ENCODE results near the gene NR1I2.

NR1I2 gene

GRCh38 chr3:119796785-119797184 is 14.9 kb downstream of the NR1I2 start:
- Histone ChIP-seq H3K9me3 (ENCODE audit: control insufficient read depth, insufficient read depth, low read length) (no peaks in the 10 kb centered on the region), H3K4me1 (ENCODE audit: control insufficient read depth, insufficient read depth, low read length) (peaks cover 12% of the 10 kb centered on the region), H3K27me3 (ENCODE audit: control insufficient read depth, insufficient read depth, low read length) (no peaks in the 10 kb centered on the region; the same call in 1 of the 2 replicates), H3K9ac (ENCODE audit: low read depth, low read length) (no peak overlapping the region), H3K4me3 (ENCODE audit: low read depth, low read length) (no peak overlapping the region), H3K27ac (ENCODE audit: low read depth, low read length) (no peak overlapping the region), H3K36me3 (ENCODE audit: control insufficient read depth, insufficient read depth, low read length) (no peaks in the 10 kb centered on the region)

GRCh38 chr3:119800844-119801243 is 18.9 kb downstream of the NR1I2 start:
- Histone ChIP-seq H3K27ac (ENCODE audit: low read depth, low read length) (no peak overlapping the region), H3K9ac (ENCODE audit: low read depth, low read length) (no peak overlapping the region), H3K36me3 (ENCODE audit: control insufficient read depth, insufficient read depth, low read length) (no peaks in the 10 kb centered on the region), H3K4me1 (ENCODE audit: control insufficient read depth, insufficient read depth, low read length) (peaks cover 1% of the 10 kb centered on the region), H3K4me3 (ENCODE audit: low read depth, low read length) (no peak overlapping the region), H3K9me3 (ENCODE audit: control insufficient read depth, insufficient read depth, low read length) (no peaks in the 10 kb centered on the region), H3K27me3 (ENCODE audit: control insufficient read depth, insufficient read depth, low read length) (no peaks in the 10 kb centered on the region; the same call in 1 of the 2 replicates)

GRCh38 chr3:119808244-119808643 is 26.3 kb downstream of the NR1I2 start:
- H3K4me3 ChIP-seq (ENCODE audit: low read depth, low read length): no peak overlapping the region
- no peak overlapping the region for H3K27ac ChIP-seq (ENCODE audit: low read depth, low read length)
- H3K4me1 ChIP-seq (ENCODE audit: control insufficient read depth, insufficient read depth, low read length): no peaks in the 10 kb centered on the region
- 0 out of 2 replicates have a peak, but pooled peaks cover 4% of the 10 kb centered on the region for H3K27me3 ChIP-seq (ENCODE audit: control insufficient read depth, insufficient read depth, low read length)
- H3K9me3 ChIP-seq (ENCODE audit: control insufficient read depth, insufficient read depth, low read length): no peaks in the 10 kb centered on the region
- no peaks in the 10 kb centered on the region for H3K36me3 ChIP-seq (ENCODE audit: control insufficient read depth, insufficient read depth, low read length)
- H3K9ac ChIP-seq (ENCODE audit: low read depth, low read length): no peak overlapping the region

GRCh38 chr3:119808843-119809242 is 26.9 kb downstream of the NR1I2 start:
- no peaks in the 10 kb centered on the region for H3K36me3 ChIP-seq (ENCODE audit: control insufficient read depth, insufficient read depth, low read length)
- H3K27ac ChIP-seq (ENCODE audit: low read depth, low read length): no peak overlapping the region
- no peaks in the 10 kb centered on the region for H3K4me1 ChIP-seq (ENCODE audit: control insufficient read depth, insufficient read depth, low read length)
- no peaks in the 10 kb centered on the region for H3K9me3 ChIP-seq (ENCODE audit: control insufficient read depth, insufficient read depth, low read length)
- no peak overlapping the region for H3K9ac ChIP-seq (ENCODE audit: low read depth, low read length)
- no peak overlapping the region for H3K4me3 ChIP-seq (ENCODE audit: low read depth, low read length)
- H3K27me3 ChIP-seq (ENCODE audit: control insufficient read depth, insufficient read depth, low read length): 0 out of 2 replicates have a peak, but pooled peaks cover 4% of the 10 kb centered on the region

- Histone ChIP-seq H3K27ac (ENCODE audit: low read depth, low read length) (no peak overlapping the region), H3K4me1 (ENCODE audit: control insufficient read depth, insufficient read depth, low read length) (no peaks in the 10 kb centered on the region), H3K27me3 (ENCODE audit: control insufficient read depth, insufficient read depth, low read length) (0 out of 2 replicates have a peak, but pooled peaks cover 4% of the 10 kb centered on the region), H3K4me3 (ENCODE audit: low read depth, low read length) (peak overlapping the region; percentile 50), H3K9me3 (ENCODE audit: control insufficient read depth, insufficient read depth, low read length) (no peaks in the 10 kb centered on the region), H3K9ac (ENCODE audit: low read depth, low read length) (0 out of 2 replicates have a peak overlapping the region, but pooled peaks have one; percentile 12), H3K36me3 (ENCODE audit: control insufficient read depth, insufficient read depth, low read length) (no peaks in the 10 kb centered on the region)
Measured at GRCh38 chr3:119809249-119810017, 27.5 kb downstream of the NR1I2 start.

GRCh38 chr3:119810018-119810435 is 28.1 kb downstream of the NR1I2 start:
- no peaks in the 10 kb centered on the region for H3K9me3 ChIP-seq (ENCODE audit: control insufficient read depth, insufficient read depth, low read length)
- no peaks in the 10 kb centered on the region for H3K36me3 ChIP-seq (ENCODE audit: control insufficient read depth, insufficient read depth, low read length)
- no peak overlapping the region for H3K27ac ChIP-seq (ENCODE audit: low read depth, low read length)
- H3K4me1 ChIP-seq (ENCODE audit: control insufficient read depth, insufficient read depth, low read length): no peaks in the 10 kb centered on the region
- H3K9ac ChIP-seq (ENCODE audit: low read depth, low read length): 0 out of 2 replicates have a peak overlapping the region, but pooled peaks have one; percentile 12
- 0 out of 2 replicates have a peak, but pooled peaks cover 4% of the 10 kb centered on the region for H3K27me3 ChIP-seq (ENCODE audit: control insufficient read depth, insufficient read depth, low read length)
- H3K4me3 ChIP-seq (ENCODE audit: low read depth, low read length): peak overlapping the region; percentile 50

GRCh38 chr3:119812491-119813058 is 30.7 kb downstream of the NR1I2 start:
- no peak overlapping the region for H3K27ac ChIP-seq (ENCODE audit: low read depth, low read length)
- H3K27me3 ChIP-seq (ENCODE audit: control insufficient read depth, insufficient read depth, low read length): 0 out of 2 replicates have a peak, but pooled peaks cover 4% of the 10 kb centered on the region
- no peak overlapping the region for H3K9ac ChIP-seq (ENCODE audit: low read depth, low read length)
- no peaks in the 10 kb centered on the region for H3K36me3 ChIP-seq (ENCODE audit: control insufficient read depth, insufficient read depth, low read length)
- H3K9me3 ChIP-seq (ENCODE audit: control insufficient read depth, insufficient read depth, low read length): no peaks in the 10 kb centered on the region
- H3K4me3 ChIP-seq (ENCODE audit: low read depth, low read length): no peak overlapping the region
- H3K4me1 ChIP-seq (ENCODE audit: control insufficient read depth, insufficient read depth, low read length): no peaks in the 10 kb centered on the region

- H3K4me1 ChIP-seq (ENCODE audit: control insufficient read depth, insufficient read depth, low read length): no peaks in the 10 kb centered on the region
- H3K9me3 ChIP-seq (ENCODE audit: control insufficient read depth, insufficient read depth, low read length): no peaks in the 10 kb centered on the region
- no peak overlapping the region for H3K4me3 ChIP-seq (ENCODE audit: low read depth, low read length)
- H3K27ac ChIP-seq (ENCODE audit: low read depth, low read length): no peak overlapping the region
- 0 out of 2 replicates have a peak, but pooled peaks cover 4% of the 10 kb centered on the region for H3K27me3 ChIP-seq (ENCODE audit: control insufficient read depth, insufficient read depth, low read length)
- H3K36me3 ChIP-seq (ENCODE audit: control insufficient read depth, insufficient read depth, low read length): no peaks in the 10 kb centered on the region
- no peak overlapping the region for H3K9ac ChIP-seq (ENCODE audit: low read depth, low read length)
Measured at GRCh38 chr3:119815716-119816115, 33.8 kb downstream of the NR1I2 start.

- no peak overlapping the region for H3K4me3 ChIP-seq (ENCODE audit: low read depth, low read length)
- no peaks in the 10 kb centered on the region for H3K36me3 ChIP-seq (ENCODE audit: control insufficient read depth, insufficient read depth, low read length)
- no peaks in the 10 kb centered on the region for H3K27me3 ChIP-seq (ENCODE audit: control insufficient read depth, insufficient read depth, low read length)
- no peak overlapping the region for H3K9ac ChIP-seq (ENCODE audit: low read depth, low read length)
- no peak overlapping the region for H3K27ac ChIP-seq (ENCODE audit: low read depth, low read length)
- H3K4me1 ChIP-seq (ENCODE audit: control insufficient read depth, insufficient read depth, low read length): no peaks in the 10 kb centered on the region
- no peaks in the 10 kb centered on the region for H3K9me3 ChIP-seq (ENCODE audit: control insufficient read depth, insufficient read depth, low read length)
Measured at GRCh38 chr3:119817071-119817470, 35.2 kb downstream of the NR1I2 start.

GRCh38 chr3:119817583-119818363 is 35.9 kb downstream of the NR1I2 start:
- H3K36me3 ChIP-seq (ENCODE audit: control insufficient read depth, insufficient read depth, low read length): no peaks in the 10 kb centered on the region
- no peak overlapping the region for H3K27ac ChIP-seq (ENCODE audit: low read depth, low read length)
- peaks cover 3% of the 10 kb centered on the region; the same call in 1 of the 2 replicates for H3K4me1 ChIP-seq (ENCODE audit: control insufficient read depth, insufficient read depth, low read length)
- no peak overlapping the region for H3K4me3 ChIP-seq (ENCODE audit: low read depth, low read length)
- H3K27me3 ChIP-seq (ENCODE audit: control insufficient read depth, insufficient read depth, low read length): no peaks in the 10 kb centered on the region
- no peak overlapping the region for H3K9ac ChIP-seq (ENCODE audit: low read depth, low read length)
- no peaks in the 10 kb centered on the region for H3K9me3 ChIP-seq (ENCODE audit: control insufficient read depth, insufficient read depth, low read length)

All from HUES48 (cell line).